CD4-positive, alpha-beta T cell treated with Interleukin-15 for 4 hours (primary cell): ENCODE measurements around the gene NCCRP1.
"Not testable (repeated sequence)": the region's sequence is repeated elsewhere in the genome, so short reads cannot be mapped to it uniquely, and the experiment has no call there.

Experiments
- DNase-seq: peaks from one replicate; pipeline ENCODE4 v3.0.0-alpha.2; 2020; ENCODE audit warnings: low spot score

The NCCRP1 gene

DNA sequence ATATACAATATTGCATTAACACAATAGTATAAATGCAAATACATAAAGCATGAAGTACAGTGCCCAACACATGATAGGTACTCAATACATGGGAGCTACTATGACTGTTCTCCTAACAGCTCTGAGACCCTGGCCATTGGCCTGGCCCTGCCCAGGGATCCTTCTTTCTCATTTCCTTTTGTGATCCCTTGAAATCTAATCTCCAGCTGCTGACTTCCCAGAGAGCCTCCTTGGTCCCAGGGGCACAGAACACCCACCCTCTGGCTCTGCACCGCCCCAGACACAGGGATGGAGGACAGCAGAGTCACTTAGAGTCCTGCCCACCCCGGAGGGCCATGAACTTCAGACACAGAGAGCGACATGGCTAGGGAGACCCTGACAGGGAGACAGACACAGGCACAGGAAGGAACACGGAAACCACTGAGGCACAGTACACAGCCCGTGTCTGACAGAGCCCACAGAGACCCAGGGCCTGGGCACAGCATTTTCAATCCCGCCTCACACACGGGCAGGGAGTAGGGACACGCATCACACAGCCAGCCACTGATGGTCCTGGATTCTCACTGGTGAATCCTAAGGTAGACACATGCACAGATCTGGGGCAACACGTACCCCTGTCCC is 11.5 kb downstream of the NCCRP1 start:
- DNase-seq, result no peak

DNA sequence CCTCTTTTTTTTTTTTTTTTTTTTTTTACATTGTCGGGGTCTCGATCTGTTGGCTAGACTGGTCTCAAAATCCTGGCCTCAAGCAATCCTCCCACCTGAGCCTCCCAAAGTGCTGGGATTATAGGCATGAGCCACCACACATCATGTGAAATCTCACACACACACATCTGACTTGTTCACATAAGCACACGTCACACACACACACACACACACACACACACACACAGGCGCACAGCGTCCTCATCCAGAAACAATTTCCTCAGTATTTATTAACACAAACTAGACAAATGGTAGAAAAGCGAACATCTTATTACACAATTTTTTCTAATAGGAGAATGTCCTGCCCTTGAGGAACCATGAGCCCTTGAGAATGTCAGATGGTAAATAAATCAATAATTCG is 12.4 kb downstream of the NCCRP1 start:
- DNase-seq, result no peak

DNA sequence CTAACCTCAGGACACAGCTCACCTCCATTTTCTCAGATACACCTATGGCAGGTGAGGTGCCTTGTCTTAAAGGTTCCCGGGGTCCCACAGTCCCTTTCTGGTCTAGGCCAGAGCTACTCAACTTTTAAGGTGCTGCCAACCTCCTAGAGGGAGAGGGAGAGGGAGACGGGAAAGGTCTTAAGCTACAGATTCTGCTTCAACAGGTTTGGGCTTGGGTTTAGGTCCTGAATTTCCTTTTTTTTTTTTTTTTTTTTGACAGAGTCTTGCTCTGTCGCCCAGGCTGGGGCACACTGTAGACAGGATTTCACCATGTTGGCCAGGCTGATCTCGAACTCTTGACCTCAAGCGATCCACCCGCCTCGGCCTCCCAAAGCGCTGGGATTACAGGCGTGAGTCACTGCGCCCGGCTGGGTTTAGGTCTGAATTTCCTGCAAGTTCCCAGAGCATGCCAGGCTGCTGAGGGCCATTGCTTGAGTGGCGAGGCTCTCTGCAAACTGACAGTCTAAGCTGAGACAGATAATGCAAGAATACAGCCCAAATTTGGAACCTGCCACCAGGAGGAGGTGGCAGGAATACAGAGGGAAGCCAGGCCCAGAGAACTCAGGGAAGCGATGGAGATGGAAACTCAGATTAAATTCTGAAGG is 15.1 kb downstream of the NCCRP1 start:
- no peak for DNase-seq

DNA sequence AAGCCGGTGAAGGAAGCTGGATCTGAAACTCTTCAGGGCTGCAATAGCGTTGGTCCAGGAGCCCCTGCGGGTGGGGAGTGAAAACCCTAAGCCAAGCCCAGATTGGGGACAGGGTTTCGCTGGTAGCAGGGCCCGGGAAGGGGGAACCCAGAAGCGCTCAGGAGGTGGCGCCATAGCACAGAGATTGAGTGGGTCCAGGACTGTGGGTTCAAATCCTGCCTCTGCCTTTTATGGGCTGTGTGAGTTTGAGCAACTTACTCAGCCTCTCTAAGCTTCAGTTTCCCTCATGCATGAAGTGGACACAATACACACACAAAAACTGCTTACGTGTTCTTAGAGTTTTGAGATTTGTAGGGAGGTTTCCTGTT is 15.6 kb downstream of the NCCRP1 start:
- peak; percentile 56 for DNase-seq

DNA sequence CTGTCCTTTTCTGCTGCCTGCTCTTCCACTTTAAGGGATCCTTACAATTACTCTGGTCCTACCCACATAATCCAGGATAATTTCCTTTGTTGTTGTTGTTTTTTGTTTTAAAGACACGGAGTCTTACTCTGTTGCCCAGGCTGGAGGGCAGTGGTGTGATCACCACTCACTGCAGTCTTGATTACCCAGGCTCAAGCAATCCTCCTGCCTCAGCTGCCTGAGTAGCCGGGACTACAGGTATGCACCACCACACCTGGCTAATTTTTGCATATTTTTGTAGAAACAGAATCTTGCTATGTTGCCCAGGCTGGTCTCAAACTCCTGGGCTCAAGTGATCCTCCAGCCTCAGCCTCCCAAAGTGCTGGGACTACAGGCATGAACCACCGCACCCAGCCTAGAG is 18.6 kb downstream of the NCCRP1 start:
- DNase-seq, result not testable (repeated sequence)

DNA sequence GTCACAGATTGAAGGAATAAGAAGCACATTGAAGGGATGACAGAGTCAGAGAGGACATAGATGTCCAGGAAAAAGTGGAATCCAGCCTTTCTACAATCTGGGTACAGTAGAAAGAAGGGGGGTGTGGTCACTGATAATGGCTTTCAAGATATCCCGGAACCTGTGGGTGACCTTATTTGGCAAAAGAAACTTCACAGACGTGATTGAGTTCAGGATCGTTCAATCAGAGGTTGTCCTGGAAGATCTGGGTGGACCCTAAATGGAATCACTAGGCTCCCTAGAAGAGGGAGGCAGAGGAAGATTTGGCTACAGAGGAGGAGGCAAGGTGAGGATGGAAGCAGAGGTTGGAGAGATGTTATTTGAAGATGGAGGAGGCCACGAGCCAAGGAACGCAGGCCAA is 20.3 kb downstream of the NCCRP1 start:
- DNase-seq, result no peak

DNA sequence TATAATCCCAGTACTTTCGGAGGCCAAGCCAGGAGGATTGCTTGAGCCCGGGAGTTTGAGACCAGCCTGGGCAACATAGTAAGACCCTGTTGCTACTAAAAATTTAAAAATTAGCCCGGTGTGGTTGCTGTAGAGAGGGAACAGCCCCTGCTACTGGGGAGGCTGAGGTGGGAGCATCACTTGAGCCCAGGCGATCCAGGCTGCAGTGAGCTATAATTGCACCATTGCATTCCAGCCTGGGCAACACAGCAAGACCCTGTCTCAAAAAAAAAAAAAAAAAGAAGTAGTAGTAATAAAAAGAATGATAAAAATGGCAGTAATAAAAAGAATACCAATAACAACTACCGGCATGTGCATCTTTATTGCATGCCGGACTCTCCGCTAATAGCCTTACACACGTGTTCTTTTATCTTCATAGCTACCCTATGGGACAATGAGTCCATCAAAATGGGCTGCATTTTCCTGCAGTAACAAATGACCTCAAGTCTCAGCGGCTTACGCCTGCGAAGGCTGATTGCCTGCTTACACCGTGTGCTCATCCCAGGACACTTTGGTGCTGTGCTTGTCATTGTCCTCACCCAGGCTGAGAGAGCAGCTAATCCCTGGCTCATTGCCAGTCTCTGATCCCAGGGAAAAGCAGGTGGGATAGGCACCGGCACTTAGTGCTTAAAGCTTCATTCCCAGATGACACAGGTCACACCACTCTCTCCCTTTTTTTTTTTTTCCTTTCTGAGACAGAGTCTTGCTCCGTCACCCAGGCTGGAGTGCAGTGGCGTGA is 21.7 kb downstream of the NCCRP1 start:
- DNase-seq, result no peak

DNA sequence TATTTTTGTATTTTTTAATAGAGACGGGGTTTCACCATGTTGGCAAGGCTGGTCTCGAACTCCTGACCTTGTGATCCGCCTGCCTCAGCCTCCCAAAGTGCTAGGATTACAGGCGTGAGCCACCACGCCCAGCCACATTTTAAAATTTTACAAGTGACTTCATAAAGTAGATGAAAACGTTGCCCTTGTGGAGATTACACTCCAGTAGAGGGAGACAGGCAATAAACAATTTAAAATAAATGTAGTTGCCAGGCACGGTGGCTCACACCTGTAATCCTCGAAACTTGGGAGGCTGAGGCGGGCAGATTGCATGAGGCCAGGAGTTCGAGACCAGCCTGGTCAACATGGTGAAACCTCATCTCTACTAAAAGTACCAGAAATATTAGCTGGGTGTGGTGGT is 22.3 kb downstream of the NCCRP1 start:
- DNase-seq, result not testable (repeated sequence)

DNA sequence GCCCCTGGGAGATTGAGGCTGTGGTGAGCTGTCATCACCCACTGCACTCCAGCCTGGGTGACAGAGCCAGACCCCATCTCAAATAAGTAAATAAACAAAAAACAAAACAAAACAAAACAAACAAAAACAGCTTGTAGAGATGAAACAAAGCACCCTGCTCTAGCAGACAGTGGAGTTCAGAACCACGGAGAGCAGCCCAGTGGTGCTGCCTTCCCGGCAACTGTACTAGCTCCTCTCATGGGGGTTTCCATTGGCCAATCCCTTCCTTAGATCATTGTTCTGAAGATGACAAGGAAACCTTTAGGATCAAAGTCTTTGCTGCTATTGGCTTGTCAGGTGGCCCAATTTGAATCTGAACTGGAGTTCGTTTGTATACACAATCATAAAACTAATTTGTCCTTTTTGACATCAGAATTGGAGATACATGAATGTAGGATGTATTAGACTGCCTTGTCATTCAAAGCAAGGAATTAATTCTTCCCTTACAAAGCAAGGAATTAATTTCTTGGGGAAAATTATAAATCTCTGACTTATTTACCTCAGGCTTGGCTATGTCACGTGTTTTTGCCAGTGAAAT is 27.0 kb downstream of the NCCRP1 start:
- no peak for DNase-seq

DNA sequence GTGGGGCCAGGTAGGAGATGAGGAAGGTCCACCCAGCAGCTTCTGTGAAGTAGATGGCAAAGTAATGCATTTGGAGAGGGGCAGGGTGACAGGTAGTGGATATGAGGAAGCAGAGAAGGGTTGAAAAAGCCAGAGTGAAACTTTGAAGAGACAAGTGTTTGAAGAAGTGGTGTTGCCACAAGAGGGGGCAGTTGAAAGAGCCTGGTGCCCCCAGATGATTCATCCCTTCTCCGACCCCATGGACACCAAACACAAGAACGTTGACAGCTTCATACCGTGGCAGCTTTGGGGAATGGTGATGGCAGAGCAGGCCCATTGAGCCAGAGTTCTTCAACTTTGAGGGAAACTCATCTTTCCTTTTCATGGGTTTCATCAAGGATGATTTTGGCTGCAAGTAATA is 28.1 kb downstream of the NCCRP1 start:
- DNase-seq, result no peak

DNA sequence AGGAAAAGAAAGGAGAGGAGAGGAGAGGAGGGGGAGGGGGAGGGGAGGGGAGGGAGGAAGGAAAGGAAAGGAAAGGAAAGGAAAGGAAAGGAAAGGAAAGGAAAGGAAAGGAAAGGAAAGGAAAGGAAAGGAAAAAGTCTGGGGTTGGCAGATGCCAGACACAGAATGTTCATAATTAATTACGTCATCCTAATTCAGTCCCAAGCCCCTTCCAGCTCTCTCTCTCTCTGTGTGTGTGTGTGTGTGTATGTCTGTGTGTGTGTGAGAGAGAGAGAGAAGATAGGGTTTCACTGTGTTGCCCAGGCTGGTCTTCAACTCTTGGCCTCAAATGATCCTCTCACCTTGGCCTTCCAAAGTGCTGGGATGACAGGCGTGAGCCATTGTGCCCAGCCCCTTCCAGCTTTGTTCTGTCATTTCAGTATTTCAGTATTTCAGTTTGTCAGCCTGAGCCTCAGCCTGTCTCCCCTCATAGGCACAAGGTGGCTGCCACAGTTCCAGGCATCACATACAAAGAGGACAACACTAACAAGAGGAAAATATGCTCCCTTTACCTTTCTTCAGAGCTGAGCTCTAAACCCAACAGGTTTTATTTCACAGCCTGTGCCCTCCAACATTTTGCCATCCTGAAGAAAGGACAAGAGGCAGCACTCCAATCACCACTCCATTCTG is 33.5 kb downstream of the NCCRP1 start:
- no peak for DNase-seq

DNA sequence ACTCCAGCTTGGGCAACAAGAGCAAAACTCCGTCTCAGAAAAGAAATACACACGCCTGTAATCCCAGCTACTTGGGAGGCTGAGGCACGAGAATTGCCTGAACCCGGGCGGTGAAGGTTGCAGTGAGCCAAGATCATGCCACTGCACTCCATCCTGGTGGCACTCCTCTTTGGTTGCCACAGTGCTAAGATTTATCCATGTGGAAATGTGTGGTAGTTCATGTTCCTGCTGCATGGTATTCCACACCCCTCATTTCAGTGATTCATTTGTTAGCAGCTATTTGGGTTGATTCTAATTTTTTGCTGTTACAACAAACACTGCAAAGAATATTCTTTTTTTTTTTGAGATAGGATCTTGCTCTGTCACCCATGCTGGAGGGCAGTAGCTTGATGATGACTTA is 35.9 kb downstream of the NCCRP1 start:
- no peak for DNase-seq

DNA sequence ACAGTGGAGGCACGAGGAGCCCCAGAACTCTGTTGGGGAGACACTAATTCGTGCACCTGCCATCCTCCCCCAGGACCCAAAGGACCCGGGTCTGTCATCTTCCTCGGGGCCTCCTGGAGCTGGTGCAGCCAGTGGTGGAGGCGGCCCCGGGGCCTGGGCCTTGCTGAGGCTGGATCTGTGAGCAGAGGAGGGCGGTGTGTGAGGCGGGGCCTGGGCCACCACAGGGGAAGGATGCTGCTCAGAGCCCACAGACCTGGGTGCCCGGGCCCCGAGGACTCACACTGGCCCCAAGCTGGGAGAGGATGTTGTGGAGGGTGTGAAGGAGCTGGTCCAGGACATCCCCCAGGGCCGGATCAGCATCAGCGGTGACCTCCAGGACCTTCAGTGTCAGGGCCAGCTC is 39.8 kb downstream of the NCCRP1 start:
- peak; percentile 14 for DNase-seq

DNA sequence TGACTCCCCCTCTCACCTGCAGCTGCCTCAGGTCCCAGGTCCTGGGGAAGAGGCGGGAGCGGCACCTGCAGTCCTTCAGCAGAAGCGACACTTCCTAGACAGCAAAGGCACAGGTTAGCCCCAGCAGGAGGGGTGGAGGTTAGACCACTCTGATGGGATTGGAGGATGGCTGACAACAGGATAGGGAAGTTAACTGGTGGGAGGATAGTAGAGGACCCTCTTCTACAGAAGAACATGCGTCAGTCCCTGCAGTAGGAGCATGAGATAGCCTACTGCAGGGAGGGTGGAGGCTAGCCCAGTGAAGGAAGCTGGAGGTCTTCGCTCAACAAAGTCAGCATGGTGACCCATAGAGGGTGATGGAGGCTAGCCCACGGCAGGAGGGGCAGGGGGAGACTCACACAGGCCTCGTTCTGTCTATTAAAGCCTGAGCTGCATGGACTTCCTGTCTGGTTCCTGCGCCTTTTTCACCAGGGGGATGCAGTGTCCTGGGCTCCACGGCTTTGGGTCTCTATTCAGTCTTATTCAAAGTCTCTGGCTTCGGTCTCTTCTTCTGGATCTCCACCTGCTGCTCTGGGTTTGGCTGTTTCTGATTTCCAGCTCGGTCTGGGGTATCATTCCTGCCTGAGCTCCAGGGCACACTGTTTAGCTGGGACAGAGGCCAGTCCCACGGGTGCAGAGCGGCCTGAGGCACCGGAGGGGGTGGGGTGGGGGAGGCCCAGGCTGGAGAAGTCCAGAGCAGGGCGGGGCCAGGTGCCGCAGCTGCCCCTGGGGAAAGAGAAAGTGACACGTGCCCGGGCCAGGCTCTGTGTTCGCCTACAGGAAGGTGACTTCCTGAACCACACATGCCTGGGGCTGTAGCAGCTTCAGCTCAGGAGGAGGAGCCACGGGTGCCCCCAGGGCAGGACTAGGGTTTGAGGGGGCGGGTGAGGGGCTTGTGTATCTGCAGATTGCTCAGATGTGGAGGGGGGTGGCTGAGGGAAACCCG is 40.7 kb downstream of the NCCRP1 start:
- peak; percentile 30 for DNase-seq

DNA sequence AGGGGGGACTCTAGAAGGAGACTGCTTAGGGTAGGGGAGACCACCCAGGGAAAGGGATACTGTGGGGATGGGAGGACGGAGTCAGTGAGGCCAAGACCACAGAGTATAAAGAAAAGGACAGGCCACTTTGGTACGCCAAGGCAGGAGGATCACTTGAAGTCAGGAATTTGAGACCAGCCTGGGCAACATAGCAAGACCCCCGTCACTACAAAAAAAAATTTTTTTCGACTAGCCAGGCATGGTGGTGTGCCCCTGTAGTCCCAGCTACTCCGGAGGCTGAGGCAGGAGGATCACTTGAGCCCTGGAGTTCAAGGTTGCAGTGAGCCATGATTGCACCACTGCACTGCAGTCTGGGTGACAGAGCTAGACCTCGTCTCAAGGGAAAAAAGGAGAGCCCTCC is 41.4 kb downstream of the NCCRP1 start:
- no peak for DNase-seq

DNA sequence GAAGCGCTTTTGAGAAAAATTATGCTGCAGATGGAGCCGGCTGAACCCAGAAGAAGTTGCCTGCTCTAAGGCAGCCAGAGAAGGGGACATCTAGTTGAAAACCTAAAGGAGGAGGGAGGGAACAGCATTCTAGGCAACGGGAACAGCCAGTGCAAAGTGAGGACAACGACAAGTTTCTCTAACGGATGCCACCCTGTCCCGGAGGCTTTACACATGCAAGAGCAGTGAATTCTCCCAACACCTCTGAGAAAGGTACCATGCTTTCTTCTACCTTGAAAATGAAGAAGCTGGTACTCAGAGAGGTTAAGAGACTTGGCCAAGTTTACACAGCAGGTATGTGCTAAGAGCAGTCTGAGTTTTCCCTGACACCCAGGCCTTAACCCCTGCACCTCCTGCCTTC is 42.2 kb downstream of the NCCRP1 start:
- no peak for DNase-seq

DNA sequence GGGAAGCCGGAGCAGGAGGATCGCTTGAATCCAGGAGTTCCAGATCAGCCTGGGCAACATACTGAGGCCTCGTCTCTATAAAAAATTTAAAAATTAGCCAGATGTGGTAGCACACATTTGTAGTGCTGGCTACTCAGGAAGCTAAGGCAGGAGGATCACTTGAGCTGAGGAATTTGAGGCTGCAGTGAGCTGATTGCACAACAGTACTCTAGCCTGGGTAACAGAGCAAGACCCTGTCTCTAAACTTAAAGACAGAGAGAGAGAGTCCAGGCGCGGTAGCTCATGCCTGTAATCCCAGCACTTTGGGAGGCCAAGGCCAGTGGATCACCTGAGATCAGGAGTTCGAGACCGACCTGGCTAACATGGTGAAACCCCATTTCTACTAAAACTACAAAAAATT is 43.7 kb downstream of the NCCRP1 start:
- no peak for DNase-seq

DNA sequence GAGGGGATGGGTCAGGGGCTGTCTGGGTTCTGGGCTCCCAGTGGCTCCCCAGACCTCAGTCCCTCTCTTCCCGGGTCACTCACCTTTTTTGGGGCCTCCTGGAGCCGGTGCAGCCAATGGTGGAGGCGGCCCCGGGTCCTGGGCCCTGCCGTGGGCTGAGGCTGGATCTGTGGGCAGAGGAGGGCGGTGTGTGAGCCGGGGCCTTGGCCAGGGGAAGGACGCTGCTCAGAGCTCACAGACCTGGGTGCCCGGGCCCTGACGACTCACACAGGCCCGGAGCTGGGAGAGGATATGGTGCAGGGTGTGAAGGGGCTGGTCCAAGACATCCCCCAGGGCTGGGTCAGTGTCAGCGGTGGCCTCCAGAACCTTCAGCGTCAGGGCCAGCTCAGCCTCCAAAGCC is 47.0 kb downstream of the NCCRP1 start:
- not testable (repeated sequence) for DNase-seq

DNA sequence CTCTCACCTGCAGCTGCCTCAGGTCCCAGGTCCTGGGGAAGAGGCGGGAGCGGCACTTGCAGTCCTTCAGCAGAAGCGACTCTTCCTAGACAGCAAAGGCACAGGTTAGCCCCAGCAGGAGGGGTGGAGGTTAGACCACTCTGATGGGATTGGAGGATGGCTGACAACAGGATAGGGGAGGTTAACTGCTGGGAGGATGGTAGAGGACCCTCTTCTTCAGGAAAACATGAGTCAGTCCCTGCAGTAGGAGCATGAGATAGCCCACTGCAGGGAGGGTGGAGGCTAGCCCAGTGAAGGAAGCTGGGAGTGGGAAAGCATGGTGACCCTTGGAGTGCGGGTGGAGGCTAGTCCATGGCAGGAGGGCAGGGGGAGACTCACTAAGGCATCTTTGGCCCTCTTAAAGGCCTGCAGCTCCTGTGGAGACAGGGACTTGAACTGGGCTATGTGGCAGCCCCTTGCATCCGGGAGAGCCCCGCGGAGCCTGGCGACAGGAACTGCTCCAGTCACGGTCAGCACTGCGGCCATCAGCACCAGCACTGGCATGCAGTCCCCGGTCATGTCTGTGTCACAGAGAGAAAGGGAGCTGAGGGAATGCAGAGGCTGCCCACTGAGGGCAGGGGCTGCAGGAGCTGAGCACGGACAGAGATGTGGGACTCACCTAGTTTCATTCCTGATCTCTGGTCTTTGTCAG is 47.8 kb downstream of the NCCRP1 start, which contains the start of gene IFNL3:
IFNL3 (minus strand) TSS at position 597 of the 691 bp plus-strand sequence; CDS start at position 558, 39 bp downstream.
- not testable (repeated sequence) for DNase-seq

DNA sequence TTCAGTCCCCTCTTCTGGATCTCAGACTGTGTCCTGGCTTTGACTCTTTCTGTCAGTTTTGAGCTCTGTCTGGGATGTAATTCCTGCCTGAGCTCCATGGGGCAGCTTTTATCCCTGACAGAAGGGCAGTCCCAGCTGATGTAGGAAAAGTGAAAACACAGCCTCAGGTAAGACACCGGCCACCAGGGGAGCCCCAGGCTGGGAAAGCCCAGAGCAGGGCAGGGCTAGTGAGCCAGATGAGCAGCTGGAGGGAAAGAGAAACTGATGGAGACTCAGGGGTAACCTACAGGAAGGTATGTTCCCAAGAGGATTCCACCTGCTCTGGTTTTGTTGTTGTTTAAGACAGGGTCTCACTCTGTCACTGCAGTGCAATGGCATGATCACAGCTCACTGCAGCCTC is 48.4 kb downstream of the NCCRP1 start:
- not testable (repeated sequence) for DNase-seq
